A673 (cell line): ENCODE results near the gene GRHPR. TPM values are rescaled to one million over a fixed set of nuclear protein-coding genes. Genes with fewer than 3 reads are reported as not detected.
"Not testable (repeated sequence)": the region's sequence is repeated elsewhere in the genome, so short reads cannot be mapped to it uniquely, and the experiment has no call there.

Experiments used
- BruUV-seq: library from RNA; stranded (reverse); fragments of 400-500 nt; replicated peaks from 2 replicates; lab custom pipeline; 2021; lab: Mats Ljungman, UMichigan
- CTCF ChIA-PET: fragments of 300-600 bp; sonication (Branson Sonifier 250); formaldehyde crosslinking; loops from one replicate; lab custom pipeline; 2022; ENCODE audit warnings: antibody characterized with exemption; lab: Charles Lee
- POLR2A ChIA-PET: fragments of 300-600 bp; sonication (Branson Sonifier 250); formaldehyde crosslinking; loops from one replicate; lab custom pipeline; 2022; ENCODE audit warnings: antibody characterized with exemption; ENCODE audit not compliant: low non-redundant PET; lab: Charles Lee
- DNase-seq: peaks from one replicate; pipeline ENCODE4 v3.0.0-alpha.2; 2015; ENCODE audit warnings: low spot score
- H3K27ac ChIP-seq: fragments of 200-600 bp; sonication (generic); 2 replicates; pipeline ENCODE4 v1.5.1; 2016; ENCODE audit warnings: mixed run types, low read depth, mild to moderate bottlenecking, mixed read lengths, antibody characterized with exemption, low read length; ENCODE audit not compliant: poor library complexity, severe bottlenecking
- H3K27me3 ChIP-seq: fragments of 200-600 bp; sonication (generic); replicated peaks from 2 replicates; pipeline ENCODE4 v1.6.1; 2017; ENCODE audit warnings: mixed run types, low read depth, mild to moderate bottlenecking, mixed read lengths, antibody characterized with exemption, low read length; ENCODE audit not compliant: insufficient read depth, poor library complexity
- H3K36me3 ChIP-seq: fragments of 200-600 bp; sonication (generic); 2 replicates; pipeline ENCODE4 v1.6.1; 2016; ENCODE audit warnings: mixed run types, mild to moderate bottlenecking, mixed read lengths, antibody characterized with exemption, low read length; ENCODE audit not compliant: insufficient read depth, poor library complexity, severe bottlenecking
- H3K4me1 ChIP-seq: fragments of 200-600 bp; sonication (generic); 2 replicates; pipeline ENCODE4 v1.6.1; 2017; ENCODE audit warnings: mixed run types, mild to moderate bottlenecking, mixed read lengths, antibody characterized with exemption, low read length; ENCODE audit not compliant: insufficient read depth, poor library complexity, severe bottlenecking
- H3K4me3 ChIP-seq: fragments of 200-600 bp; sonication (generic); 2 replicates; pipeline ENCODE4 v1.5.1; 2016; ENCODE audit warnings: low read depth, mixed run types, mild to moderate bottlenecking, mixed read lengths, low read length; ENCODE audit not compliant: poor library complexity, severe bottlenecking
- H3K9me3 ChIP-seq: fragments of 200-600 bp; sonication (generic); 2 replicates; pipeline ENCODE4 v1.6.1; 2016; ENCODE audit warnings: mixed run types, low read depth, mild to moderate bottlenecking, mixed read lengths, antibody characterized with exemption, low read length; ENCODE audit not compliant: poor library complexity, severe bottlenecking
- EZH2 ChIP-seq: fragments of 200-600 bp; sonication (generic); IDR thresholded peaks from 2 replicates; pipeline ENCODE4 v1.6.1; 2017; ENCODE audit warnings: borderline replicate concordance, low read depth, mild to moderate bottlenecking, mixed read lengths, antibody characterized with exemption, low read length; ENCODE audit not compliant: poor library complexity, severe bottlenecking
- intact Hi-C: fragments of 100-400 bp; cut with micrococcal nuclease; formaldehyde crosslinking; loops from one replicate; pipeline ENCODE4 v1.10.0; 2022; ENCODE audit not compliant: unreplicated experiment
- total RNA-seq: library from RNA; stranded (reverse); gene quantifications from 2 replicates; pipeline ENCODE4 v1.2.3, GENCODE V29; 2021
- TF ChIP-seq, protein P1 (sequence below): fragments of 300-800, 200-600 bp; sonication (generic); conservative IDR thresholded peaks from 2 replicates; pipeline ENCODE4 v1.5.1; 2017; ENCODE audit warnings: low read depth, mild to moderate bottlenecking, antibody characterized with exemption, low read length, moderate library complexity, mixed read lengths

GRHPR gene
- total RNA-seq, 1 experiment from 2014 or later: 102 TPM

DNA sequence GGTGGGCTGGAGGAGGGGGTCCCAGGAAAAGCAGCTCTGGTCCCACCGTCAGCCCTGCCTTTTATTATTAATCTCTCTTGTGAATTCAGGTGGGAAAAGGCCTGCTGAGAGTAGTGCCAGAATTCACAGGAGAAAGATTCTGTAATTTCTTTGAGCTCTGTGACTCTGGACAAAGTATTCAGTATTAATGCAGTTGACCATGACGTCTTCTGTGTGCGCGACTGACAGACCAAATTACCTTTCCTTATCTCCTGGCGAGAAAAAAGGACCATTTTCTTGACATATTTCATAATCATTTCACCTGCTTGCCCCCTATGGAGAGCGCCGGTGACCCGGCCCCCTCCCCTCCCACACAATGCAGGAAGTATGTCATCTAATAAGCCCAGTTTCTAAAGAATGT, 26.8 kb upstream of the GRHPR start:
- ChIA-PET CTCF (no interaction called here), POLR2A (no interaction called here)
- no TSS peak for BruUV-seq
- DNase-seq: no peak
- Histone ChIP-seq H3K4me1 (no peaks in the 10 kb centered on the region), H3K9me3 (no peaks in the 10 kb centered on the region), H3K4me3 (no peak overlapping the region), H3K27me3 (no peaks in the 10 kb centered on the region), H3K36me3 (no peaks in the 10 kb centered on the region), H3K27ac (no peak overlapping the region)
- TF ChIP-seq, protein P1, sequence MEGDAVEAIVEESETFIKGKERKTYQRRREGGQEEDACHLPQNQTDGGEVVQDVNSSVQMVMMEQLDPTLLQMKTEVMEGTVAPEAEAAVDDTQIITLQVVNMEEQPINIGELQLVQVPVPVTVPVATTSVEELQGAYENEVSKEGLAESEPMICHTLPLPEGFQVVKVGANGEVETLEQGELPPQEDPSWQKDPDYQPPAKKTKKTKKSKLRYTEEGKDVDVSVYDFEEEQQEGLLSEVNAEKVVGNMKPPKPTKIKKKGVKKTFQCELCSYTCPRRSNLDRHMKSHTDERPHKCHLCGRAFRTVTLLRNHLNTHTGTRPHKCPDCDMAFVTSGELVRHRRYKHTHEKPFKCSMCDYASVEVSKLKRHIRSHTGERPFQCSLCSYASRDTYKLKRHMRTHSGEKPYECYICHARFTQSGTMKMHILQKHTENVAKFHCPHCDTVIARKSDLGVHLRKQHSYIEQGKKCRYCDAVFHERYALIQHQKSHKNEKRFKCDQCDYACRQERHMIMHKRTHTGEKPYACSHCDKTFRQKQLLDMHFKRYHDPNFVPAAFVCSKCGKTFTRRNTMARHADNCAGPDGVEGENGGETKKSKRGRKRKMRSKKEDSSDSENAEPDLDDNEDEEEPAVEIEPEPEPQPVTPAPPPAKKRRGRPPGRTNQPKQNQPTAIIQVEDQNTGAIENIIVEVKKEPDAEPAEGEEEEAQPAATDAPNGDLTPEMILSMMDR: no peak
- no peak for TF ChIP-seq EZH2
- intact Hi-C loops: no loop called here

GRCh38 chr9:37397948-37398347, 24.5 kb upstream of the GRHPR start:
- intact Hi-C loops, H3K36me3 ChIP-seq, H3K27ac ChIP-seq, H3K4me3 ChIP-seq, H3K9me3 ChIP-seq, DNase-seq, BruUV-seq, H3K4me1 ChIP-seq, CTCF ChIA-PET, H3K27me3 ChIP-seq, POLR2A ChIA-PET: not testable (repeated sequence)

DNA sequence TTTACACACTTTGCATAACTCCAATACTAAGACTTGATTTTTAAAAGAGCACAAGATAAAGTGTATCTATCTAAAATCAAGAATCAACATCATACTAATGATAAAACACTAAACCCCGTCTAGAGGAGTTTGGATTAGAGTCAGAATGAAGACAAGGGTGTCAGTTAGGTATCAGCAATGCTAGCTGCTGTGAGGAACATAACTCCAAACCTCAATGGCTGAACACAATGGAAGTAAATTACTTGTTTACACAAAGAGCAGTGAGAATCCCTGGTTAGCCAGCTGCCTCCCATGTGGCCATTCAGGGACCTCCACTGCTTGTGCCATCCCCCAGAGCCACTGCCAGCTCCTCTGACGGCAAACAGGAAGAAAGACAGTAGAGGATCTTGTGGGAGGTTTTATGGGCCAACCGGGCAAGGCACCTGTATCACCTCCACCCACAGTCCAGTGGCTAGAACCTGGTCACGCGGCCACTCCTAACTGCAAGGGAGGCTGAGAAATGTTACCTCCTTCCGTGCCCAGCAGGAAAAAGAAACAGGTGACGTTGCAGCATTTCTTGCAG, 24.0 kb upstream of the GRHPR start:
- H3K4me1 ChIP-seq: no peaks in the 10 kb centered on the region
- no peak for DNase-seq
- intact Hi-C loops: no loop called here
- H3K27me3 ChIP-seq: no peaks in the 10 kb centered on the region
- no peaks in the 10 kb centered on the region for H3K36me3 ChIP-seq
- BruUV-seq: no TSS peak
- no peak overlapping the region for H3K4me3 ChIP-seq
- POLR2A ChIA-PET: no interaction called here
- H3K27ac ChIP-seq: no peak overlapping the region
- CTCF ChIA-PET: no interaction called here
- TF ChIP-seq, protein P1: no peak
- no peak for TF ChIP-seq EZH2
- H3K9me3 ChIP-seq: no peaks in the 10 kb centered on the region

DNA sequence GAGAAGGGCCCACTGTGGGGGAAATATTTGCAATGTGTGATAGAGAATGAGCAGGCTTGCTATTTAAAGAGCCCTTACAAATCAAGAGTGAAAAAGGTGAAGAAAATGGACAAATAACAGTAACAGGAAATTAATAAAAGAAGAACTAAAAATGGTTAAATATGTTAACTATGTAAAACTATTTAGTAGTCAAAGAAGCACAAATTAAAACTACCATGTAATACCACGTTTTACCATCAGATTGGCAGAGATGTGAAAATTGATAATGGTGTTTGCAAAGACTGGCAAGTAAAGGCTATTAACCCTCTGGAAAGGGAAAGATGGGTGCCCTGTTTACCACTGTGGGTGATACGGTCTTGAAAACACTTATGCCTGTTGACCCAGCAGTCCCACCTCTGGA, 23.2 kb upstream of the GRHPR start:
- Histone ChIP-seq H3K36me3 (no peaks in the 10 kb centered on the region), H3K4me3 (no peak overlapping the region), H3K4me1 (no peaks in the 10 kb centered on the region), H3K27me3 (no peaks in the 10 kb centered on the region), H3K9me3 (no peaks in the 10 kb centered on the region), H3K27ac (no peak overlapping the region)
- no peak for DNase-seq
- TF ChIP-seq EZH2: no peak
- TF ChIP-seq, protein P1: no peak
- no TSS peak for BruUV-seq
- ChIA-PET CTCF (no interaction called here), POLR2A (no interaction called here)
- intact Hi-C loops: no loop called here
